CD4-positive, alpha-beta T cell treated with Interleukin-21 for 1 hour (primary cell): Measurements from ENCODE around the gene RSBN1L.
"Not testable (repeated sequence)": the region's sequence is repeated elsewhere in the genome, so short reads cannot be mapped to it uniquely, and the experiment has no call there.

Experiments
- DNase-seq: peaks from one replicate; pipeline ENCODE4 v3.0.0-alpha.2; 2020

The RSBN1L gene

GRCh38 chr7:77696057-77696642, at the start of gene RSBN1L:
RSBN1L (plus strand) TSS chr7:77696459; CDS start chr7:77696470, 11 bp downstream.
- peak; percentile 98 for DNase-seq

DNA sequence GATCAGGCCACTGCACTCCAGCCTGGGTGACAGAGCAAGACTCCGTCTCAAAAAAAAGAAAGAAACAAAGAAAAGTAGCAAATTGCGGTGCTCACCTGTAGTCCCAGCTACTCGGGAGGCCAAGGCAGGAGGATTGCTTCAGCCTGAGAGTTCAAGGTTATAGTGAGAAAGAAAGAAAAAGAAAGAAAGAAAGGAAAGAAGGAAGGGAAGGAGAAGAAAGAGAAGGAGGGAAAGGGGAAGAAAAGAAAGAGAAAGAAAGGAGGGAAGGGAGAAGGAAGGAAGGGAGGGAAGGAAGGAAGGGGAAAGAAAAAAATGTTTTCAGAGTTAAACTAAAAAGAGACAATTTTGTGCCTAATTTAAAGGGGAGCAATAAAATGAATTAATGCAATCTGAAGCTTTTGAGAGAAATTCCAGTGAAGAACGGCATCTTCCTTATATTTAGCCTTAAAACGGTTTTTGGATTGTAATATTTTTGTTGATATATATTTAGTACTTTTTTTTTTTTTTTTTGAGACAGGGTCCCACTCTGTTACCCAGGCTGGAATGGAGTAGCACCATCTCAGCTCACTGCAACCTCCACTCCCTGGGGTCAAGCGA, 47.4 kb upstream of the RSBN1L start:
- DNase-seq, result no peak

- no peak for DNase-seq
Measured at GRCh38 chr7:77649716-77650349, 46.4 kb upstream of the RSBN1L start.

DNA sequence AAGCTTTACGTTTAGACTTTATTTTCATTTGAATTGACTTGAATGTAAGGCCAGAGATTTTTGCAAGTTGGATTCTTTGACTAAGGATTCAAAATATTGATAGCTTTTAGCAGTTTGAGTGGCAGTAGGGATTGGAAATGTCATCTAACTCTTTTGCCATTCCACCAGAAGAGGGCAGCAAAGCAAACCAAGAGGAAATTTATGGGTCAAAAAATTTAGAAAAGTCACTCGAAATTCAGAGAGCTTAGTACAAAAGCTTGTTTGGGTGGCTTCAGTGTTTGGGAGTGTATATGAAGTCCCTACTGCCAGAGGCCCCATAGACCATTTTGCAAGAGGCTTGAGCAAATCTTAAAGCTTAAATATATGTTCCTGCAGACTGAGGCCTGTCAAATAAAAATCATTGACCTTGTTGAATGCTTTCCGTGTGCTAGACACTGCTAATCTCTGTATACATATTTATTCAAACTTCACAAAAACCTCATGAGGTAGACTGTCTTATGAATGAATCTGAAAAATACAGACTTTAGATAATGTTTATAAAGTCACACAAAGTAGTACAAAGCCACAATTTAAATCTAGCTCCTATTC, 44.6 kb upstream of the RSBN1L start:
- peak; percentile 63 for DNase-seq

DNA sequence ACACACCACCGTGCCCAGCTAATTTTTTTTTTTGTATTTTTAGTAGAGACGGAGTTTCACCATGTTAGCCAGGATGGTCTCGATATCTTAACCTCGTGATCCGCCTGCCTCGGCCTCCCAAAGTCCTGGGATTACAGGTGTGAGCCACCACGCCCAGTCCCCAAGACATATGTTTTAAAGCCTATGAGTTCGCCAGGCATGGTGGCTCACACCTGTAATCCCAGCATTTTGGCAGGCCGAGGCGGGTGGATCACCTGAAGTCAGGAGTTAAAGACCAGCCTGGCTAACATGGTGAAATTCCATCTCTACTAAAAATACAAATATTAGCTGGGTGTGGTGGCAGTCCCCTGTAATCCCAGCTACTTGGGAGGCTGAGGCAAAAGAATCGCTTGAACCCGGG, 43.4 kb upstream of the RSBN1L start:
- not testable (repeated sequence) for DNase-seq

DNA sequence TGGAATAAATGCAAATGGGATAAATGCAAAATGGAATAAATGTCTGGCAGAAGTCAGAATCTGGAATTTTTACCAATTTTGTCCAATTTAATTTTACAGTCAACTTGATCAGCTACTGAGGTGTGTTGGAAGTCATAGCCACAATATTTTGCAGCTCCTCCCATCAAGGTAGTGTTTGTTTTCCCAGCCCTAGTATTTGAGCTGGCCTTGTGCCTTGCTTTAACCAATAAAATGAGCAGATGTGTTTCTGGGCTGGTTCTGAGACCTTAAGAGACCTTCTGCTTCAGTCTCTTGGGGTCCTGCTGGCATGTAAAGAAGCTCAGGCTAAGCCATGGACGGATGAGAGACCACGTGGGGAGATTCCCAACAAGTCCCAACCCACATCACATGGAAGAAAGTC, 42.7 kb upstream of the RSBN1L start:
- DNase-seq, result no peak

DNA sequence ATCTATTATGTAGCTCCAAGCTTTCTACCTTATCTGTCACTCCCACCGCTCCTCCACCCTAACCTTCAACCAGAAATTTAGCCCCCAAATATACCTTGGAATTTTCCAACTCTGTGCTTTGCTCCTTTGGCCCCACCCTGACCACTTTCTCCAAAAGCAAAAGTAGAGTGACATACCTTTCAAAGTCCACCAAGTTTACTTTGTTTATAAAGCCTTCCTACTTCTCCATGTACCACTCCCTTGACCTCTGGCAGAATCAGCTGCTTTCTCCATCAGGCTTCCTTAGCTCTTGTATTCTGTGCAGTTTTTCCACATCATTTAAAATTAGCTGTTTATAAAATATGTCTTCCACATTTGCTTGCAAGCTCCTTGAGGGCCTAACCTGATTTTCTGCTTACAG, 40.9 kb upstream of the RSBN1L start:
- no peak for DNase-seq

- DNase-seq, result no peak
Measured at GRCh38 chr7:77655836-77656455, 40.3 kb upstream of the RSBN1L start.

DNA sequence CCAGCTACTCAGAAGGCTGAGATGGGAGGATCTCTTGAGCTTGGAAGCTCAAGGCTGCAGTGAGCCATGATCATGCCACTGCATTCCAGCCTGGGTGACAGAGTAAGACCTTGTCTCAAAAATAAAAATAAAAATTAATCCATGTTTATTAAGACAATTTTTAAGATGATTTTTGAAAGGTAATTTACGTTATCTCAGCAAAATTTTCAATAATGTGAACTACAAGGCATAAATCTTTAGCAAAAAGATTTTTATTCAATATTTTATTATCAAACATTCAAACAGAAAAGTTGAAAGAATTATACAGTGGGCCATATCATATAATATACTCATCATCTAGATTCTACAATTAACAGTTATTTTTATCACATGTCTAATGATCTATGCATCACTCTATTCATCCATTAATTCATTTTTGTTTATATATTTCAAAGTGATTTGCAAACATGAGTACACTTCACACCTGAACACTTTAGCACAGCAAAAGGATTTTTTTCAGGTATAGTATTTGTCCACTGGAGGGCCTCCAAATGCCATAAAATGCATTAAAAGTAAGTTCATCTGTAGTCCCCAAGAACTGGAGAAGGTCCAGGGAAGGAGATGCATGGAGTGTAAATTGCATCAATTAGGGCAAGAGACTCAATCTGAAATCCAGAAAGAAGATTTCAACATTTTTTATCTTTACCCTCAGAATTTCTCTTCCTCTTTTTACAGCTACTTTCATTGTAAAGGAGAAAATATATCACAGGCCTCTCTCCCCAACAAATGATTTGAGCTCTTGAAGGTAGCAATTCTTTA, 38.6 kb upstream of the RSBN1L start:
- peak; percentile 64 for DNase-seq

DNA sequence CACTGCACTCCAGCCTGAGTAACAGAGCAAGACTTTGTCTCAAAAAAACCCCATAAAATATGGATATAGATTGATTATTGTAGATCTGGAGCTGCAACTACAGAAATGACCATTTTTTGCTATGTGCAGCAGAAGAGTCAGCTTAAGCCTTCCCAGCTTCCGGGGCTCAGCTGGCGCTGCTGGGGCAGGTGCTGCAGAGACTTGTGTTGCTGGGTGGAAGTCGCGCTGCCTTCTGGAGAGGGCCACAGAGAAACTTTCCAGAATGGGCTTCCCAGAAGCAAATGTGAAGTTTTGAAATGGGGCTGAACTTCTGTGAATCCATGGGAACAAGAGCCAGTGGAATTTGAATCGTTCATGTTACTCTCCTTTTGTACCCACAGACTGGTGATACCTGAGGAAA, 37.3 kb upstream of the RSBN1L start:
- no peak for DNase-seq

- DNase-seq, result no peak
Measured at GRCh38 chr7:77661816-77662215, 34.4 kb upstream of the RSBN1L start.

- no peak for DNase-seq
Measured at GRCh38 chr7:77662869-77663268, 33.4 kb upstream of the RSBN1L start.

- DNase-seq, result no peak
Measured at GRCh38 chr7:77664715-77665114, 31.5 kb upstream of the RSBN1L start.

DNA sequence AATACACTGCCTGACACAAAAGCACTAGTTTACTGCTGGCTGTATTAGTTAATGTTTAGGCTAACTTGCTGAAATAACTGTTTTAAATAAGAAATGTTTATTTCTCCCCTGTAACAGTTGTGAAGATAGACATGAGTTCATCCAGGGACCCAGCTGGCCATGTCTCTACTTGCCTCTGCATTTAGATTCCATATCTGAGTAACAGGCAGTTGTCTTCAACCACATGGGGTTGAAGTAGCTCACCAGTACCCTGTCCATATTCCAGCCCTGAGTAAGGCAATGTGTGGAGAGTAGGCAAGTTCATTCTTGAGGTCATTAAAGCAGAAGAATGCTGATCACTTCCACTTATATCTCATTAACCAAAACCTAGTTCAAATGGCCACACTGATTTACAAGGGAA, 31.1 kb upstream of the RSBN1L start:
- DNase-seq, result no peak

- DNase-seq, result no peak
Measured at GRCh38 chr7:77667459-77668086, 28.7 kb upstream of the RSBN1L start.

- DNase-seq, result no peak
Measured at GRCh38 chr7:77674878-77675277, 21.4 kb upstream of the RSBN1L start.

DNA sequence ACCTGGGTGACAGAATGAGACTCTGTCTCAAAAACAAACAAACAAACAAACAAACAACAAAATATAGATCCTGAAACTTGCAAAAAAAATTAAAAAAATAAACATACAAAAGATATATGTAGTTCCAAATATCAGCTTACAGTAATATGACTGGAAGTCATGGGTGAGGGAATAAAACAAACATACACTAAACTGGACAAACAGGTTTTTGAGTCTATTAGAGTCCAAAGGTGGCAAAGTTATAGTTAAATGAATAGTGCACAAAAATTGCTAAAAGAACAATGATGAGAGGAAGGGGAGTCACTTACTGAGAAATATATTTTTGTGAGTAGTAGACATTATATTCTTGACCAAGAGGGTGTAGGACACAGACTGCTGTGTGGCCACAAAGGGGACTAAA, 16.7 kb upstream of the RSBN1L start:
- no peak for DNase-seq

GRCh38 chr7:77680266-77680665, 16.0 kb upstream of the RSBN1L start:
- DNase-seq, result no peak

DNA sequence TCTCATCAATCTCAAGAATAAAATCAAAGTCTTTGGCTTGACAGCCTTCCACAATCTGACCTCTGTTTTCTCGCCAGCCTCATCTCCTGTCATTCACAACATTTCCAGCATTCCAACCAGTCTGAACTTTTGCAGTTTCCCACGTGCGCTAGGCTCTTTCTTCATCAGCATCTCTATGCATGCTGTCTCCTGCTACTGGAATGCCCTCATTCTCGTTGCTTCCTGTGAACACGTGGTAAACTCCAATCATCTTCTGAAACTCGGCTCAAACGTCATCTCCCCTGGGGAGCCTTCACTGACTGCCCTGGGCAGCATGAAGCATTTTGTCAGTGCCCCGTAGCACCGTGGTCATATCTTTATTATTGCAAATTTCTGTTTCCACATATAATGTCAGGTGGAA, 12.2 kb upstream of the RSBN1L start:
- DNase-seq, result no peak

DNA sequence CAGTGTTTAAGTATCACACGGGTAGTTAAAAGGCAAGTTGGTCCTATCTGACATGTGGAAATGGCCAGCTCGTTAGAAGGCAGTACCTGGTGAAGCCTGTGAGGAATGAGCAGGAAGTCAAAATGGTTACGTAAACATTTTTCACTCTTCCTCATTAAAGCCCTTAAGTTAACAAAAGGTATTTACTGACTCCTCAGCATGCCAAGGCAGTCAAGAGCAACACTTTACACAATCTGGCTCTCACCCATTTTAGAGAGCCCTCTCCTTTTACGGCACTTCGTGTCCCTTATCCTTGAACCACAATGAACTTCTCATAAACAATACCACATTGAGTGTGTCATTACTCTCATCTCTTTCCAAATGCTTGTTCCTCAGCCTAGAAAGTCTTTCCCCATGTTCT, 11.0 kb upstream of the RSBN1L start:
- no peak for DNase-seq

- no peak for DNase-seq
Measured at GRCh38 chr7:77687100-77687746, 9.0 kb upstream of the RSBN1L start.

GRCh38 chr7:77687747-77688144, 8.5 kb upstream of the RSBN1L start:
- no peak for DNase-seq
